HG02798 (cell line): ENCODE measurements around the gene THSD7A.
A peak's percentile ranks its signal among the peaks of the same experiment; 100 is the strongest.

Experiments used
- ATAC-seq: cut with Tn5 transposase; IDR thresholded peaks from one replicate; pipeline ENCODE4 v1.9.1; 2021; ENCODE audit warnings: mild to moderate bottlenecking; ENCODE audit not compliant: unreplicated experiment, poor library complexity

THSD7A gene

GRCh38 chr7:11642841-11643240 is 189.2 kb downstream of the THSD7A start:
- no peak for ATAC-seq

DNA sequence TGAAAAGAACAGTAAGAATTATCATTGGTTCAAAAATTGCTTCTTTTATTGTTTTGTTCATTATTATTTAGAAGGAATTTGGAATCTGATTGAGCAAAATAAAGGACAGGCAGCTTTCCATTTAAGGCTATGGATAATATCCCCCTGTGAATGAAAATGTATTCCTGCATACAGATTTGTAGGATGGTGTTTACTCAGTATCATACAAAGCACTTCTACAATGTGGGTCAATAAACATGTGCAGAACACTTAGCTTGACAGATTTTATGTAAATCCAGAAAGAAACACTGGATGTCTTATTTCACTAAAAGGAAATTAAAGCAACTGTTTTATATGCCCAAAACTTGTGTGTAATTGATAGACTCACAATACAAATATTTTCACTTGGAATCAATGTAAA is 189.7 kb downstream of the THSD7A start:
- ATAC-seq, result no peak

DNA sequence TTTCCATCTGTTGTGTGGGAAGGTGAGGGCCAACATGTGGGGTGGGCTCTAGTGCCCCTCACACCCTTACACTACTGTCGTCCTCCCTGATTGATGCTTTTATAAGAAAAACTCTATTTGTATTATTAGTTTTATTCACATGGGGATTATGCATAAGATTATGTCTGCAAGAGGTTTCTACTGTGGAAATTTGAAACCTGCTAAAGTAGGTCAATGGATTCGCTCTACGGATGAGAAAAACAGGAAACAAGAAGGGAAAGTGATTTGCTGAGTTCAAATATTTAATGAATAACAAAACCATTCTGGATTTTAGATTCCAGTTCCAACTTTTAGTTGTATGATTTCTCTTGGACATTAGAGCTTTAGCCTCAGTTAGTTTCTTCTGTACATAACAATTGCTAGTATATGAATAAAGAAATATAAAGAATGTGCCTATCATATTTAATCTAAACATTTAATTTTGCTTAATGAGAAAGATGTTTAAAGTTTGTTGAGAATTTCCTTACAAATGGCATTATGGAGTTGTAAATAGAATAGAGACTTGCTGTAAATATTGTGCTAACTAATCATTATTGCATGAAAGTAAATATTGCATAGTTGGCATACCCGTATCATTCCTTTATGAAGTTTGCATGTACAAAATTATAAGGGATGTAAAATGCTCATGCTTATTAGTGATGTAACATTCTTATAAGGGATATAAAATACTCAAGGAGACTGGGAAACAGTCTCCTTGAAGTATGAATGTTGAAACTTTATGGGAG is 193.8 kb downstream of the THSD7A start:
- no peak for ATAC-seq

- no peak for ATAC-seq
Measured at GRCh38 chr7:11636274-11636673, 195.7 kb downstream of the THSD7A start.

DNA sequence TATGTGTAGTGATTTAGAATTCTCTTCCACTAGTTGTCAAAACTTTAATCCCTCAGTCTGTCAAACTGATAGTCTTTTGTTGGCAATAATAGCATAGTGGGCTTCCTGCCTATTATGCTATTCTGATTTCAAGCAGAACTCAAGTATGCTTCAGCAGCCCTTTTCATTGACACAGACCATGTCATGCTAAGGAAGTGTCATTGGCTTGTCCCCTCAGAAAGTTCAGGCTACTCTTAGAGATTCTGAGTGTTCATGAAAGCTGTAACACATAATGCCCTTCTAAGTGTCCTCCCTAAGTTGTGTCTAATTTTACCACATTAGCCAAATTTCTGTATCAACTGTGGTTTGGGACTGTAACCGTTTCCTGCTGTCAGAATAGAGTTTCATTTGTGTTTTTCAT is 198.7 kb downstream of the THSD7A start:
- ATAC-seq, result no peak

DNA sequence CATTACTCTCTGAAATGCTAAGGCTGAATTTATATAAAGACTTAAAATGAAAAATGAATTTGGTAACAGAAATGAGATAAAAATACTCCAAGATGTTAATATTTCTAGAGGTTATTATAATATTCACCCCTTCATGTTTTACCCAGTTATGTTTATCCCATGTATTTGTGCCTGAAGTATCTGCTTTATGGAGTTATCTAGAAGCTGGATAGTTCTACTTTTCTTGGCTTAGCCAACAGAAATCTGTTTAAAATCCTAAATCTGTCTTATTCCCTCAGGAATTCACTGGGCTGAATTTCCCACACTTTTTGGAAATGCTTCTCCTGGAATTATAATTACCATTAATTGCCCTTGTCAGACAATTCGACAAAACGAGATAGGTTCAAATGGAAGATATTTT is 201.6 kb downstream of the THSD7A start:
- ATAC-seq, result no peak

GRCh38 chr7:11625669-11626068 is 206.3 kb downstream of the THSD7A start:
- ATAC-seq, result no peak

DNA sequence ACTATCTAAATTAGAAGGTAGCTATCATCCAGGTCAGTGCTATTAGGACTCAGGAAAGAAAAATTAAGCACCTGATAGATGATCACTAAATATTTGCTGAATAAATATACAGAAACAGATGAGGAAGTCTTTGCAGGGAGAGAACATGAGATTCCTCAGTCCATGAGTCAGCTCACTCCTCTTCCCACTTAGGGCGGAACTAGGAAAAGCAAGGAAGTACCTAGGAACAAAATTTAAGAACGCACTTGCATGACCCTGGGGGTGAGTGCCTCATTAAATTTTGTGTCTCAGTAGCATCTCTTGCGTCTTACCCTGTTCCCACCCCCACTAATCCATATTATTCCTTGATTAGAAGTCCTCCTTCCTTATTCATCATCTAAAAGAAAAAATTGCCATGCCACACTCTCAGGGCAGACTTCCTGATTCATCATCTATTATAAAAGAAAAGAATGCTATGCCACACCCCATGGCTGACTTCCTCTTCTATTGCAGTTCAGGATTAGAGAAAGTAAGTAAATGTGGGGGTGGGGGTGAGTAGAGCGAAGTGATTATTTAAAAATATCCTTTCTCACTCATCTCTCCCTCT is 208.8 kb downstream of the THSD7A start:
- no peak for ATAC-seq

- no peak for ATAC-seq
Measured at GRCh38 chr7:11620406-11621253, 211.4 kb downstream of the THSD7A start.

- ATAC-seq, result no peak
Measured at GRCh38 chr7:11616466-11616865, 215.5 kb downstream of the THSD7A start.

DNA sequence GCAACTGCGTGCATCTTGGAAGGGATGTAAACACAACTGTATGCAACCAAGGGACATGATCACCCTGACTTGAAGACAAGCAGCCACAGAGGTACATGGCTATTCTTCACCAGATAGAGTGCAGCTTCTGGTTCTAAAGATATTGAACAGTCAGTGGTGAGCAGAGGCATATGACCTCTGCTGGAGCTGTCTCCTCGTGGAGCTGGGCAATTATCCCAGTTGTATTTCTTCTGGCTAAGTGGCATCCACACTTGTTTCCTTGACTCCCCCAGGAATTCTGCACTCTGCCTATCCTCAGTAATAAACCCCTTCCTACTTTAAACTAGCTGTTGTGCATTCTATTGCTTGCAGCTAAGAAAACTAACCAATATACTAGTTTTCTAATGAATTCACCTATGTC is 216.8 kb downstream of the THSD7A start:
- no peak for ATAC-seq

DNA sequence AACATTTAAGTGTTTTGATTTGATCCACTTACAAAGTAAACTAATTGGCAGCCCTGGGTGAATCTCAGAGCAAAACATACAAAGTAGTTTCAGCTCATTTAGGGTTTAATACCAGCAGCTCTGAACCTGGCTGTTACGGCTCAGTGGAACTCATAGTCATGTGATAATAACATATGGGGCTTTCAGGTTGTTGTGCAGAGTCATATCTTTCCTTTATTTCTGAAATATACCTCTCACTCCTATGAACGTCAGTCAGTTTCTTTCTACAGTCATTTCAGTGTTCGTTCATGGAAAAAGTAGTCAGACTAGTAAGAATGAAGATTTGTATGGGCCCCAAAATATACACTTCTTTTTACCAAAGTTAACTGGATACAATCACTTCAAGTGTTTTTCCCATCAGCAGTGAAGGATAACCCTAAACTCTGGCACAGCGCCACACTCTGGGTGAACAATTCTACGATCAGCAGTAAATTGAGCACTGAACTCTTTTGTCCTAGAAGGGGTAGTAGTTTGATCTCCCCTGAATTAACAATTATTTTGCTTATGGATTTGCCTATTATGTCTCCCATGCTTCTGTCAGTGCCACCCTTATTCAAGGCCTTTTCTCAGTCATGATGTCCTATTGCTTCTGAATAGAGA is 218.6 kb downstream of the THSD7A start:
- ATAC-seq, result peak; percentile 94

GRCh38 chr7:11612737-11613136 is 219.3 kb downstream of the THSD7A start:
- ATAC-seq, result no peak

DNA sequence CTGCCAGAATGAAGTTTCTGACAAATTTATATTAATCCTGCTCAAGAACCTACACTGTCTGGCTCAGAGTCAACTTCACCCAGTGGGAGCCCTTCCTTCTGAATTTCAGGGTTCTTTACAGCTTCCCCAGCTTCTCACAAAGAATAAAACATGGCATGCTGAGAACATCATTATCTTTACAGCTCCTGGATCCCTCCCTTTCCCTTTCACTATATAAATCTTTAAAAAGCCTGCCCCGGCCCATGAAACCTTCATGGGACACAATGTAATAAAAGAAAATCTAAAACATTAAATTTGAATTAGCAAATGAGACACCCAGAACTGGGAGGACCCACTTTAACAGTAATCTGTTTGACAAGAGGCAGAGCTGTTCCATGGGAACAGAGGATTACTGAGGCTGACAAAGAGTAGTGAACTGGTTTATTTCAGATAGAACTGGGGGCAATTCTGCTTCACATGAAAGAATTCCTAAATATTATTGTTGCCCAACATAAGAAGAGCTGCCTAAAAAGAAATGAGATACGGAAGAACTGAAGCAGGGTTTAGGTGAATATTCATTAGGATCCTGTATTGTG is 222.8 kb downstream of the THSD7A start:
- no peak for ATAC-seq

GRCh38 chr7:11607686-11608085 is 224.3 kb downstream of the THSD7A start:
- ATAC-seq, result no peak

GRCh38 chr7:11605749-11606148 is 226.2 kb downstream of the THSD7A start:
- no peak for ATAC-seq

DNA sequence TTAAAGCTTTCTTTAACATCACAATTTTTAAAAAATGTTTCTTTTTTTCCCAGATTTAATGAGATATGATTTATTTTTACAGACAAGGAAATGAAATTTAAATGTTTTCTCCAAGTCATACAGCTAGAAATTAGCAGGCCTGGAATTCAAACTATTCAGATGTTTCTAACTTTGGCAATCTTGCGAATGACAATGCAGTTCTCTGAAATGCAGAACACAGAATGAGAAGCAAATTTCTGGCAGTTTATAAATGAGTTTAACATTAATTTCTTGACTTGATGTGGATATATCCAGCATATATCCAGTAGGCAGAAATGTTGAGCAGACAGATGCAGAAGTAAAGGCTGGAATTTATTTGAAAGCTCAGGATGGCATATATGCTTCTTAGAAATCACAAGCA is 227.5 kb downstream of the THSD7A start:
- no peak for ATAC-seq

DNA sequence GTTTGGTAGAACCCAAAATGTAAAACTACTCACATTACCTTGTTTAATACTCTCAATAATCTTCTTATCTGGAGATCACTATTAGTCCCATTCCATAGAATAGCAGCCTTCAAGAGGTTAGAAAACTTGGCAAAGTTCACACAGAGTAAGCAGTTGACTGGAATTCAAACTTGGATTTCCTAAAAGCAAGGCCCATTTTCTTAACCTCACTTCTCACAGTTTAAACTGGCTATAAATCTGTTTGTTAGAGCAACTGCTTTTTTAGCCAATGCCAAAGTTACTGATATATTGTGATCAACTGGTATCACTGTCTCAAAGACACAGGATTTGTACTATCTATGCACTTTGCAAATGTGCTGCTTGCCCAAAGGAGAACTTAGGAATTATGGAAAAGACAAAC is 230.2 kb downstream of the THSD7A start:
- no peak for ATAC-seq

DNA sequence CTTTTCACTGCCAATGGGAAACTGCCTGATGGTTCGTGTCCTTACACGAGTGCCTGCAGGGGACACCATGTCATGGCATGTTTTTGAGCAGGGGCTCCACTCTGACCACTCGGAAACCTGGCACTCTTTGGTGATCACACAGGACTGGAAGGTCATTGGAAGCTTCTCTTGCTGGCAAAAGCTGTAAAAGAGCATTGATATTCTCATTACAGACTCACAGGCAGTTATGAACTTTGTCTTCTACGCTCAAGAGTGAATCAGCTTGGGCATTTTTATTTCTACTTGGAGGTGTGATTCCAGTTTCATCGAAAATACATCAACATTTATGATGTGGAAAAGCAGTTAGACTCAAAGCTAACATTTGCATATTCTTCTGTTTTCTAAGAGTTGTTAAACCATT is 238.7 kb downstream of the THSD7A start:
- no peak for ATAC-seq

GRCh38 chr7:11592699-11593098 is 239.3 kb downstream of the THSD7A start:
- ATAC-seq, result no peak

GRCh38 chr7:11591943-11592342 is 240.1 kb downstream of the THSD7A start:
- no peak for ATAC-seq
